Eye (tissue), 1 donor: ENCODE data around the gene HES4.
"Not testable (repeated sequence)": the region's sequence is repeated elsewhere in the genome, so short reads cannot be mapped to it uniquely, and the experiment has no call there.

Experiments
- DNase-seq: peaks from one replicate; pipeline ENCODE4 v3.0.0-alpha.2; 2015

HES4 gene

DNA sequence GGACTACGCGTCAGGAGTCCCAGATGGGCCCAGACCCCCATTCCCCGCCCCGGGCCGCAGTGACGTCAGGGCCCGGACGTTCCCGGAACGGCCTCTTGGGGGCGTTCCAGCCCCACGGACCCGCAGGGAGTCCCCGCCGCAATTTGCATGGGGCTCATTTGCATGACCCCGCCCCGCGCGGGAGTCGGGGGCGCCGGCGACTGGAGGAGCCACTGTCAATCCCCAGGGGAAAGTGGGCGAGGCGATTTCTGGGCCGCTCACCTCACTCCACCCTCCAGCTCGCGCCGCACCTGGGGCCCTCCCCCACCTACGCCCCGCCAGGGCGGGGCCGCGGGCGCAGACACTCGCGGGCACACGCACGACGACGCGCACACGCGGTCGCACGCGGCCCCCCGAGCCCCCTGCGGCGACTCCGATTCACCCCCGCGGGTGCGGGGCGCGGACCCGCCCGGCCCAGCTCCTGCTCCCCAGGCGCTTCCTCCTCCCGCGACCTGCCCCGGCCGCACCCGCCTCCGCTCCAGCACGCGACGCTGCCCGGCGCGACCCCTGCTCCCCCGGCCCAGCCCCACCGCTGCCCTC, 33.2 kb upstream of the HES4 start:
- peak; percentile 97 for DNase-seq

DNA sequence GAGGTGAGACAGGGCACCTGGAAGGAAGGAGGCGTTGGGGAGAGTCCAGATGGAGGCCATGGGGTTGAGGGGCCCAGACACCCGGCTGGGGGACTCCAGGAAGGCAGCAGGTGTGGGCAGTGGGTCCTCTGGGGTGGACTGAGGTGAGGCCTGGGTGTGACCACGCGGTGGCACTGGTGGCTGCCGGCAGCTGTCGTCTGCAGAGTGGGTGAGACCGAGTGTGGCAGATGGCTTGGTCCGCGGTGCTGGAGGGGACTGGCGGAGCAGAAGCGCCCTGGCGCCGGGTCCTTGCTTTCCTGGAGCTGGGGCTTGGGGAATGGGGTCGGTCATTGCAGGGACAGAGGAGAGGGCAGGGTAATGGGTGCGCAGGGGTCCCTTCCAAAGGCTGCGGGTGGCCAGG, 32.5 kb upstream of the HES4 start:
- DNase-seq, result peak; percentile 79

DNA sequence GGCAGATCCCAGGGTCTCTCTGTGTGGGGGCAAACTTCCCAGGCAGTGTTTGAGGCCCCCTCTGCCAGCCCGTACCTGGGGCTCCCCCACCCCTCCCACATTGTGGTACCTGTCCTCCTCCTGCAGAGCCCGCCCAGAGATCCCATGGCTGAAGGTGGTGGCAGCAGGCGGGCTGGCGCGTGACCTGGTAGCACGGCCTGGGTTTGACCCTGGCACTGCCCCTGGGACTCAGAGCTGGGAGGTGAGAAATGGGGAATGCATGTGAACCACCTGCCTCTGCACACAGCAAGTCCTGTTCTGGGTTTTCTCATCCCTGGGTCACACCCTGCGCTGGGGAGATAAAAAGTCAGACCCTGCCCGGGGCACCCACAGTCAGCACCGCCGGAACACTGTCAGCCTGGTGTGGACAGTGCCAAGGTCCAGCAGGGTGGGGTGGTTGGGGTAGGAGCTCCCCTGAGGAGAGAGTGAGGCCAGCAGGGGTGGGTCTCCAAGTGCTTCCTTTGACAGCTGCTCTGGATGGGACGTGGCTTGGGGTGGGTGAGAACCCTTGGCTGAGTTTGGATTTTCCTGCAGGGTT, 31.9 kb upstream of the HES4 start:
- no peak for DNase-seq

DNA sequence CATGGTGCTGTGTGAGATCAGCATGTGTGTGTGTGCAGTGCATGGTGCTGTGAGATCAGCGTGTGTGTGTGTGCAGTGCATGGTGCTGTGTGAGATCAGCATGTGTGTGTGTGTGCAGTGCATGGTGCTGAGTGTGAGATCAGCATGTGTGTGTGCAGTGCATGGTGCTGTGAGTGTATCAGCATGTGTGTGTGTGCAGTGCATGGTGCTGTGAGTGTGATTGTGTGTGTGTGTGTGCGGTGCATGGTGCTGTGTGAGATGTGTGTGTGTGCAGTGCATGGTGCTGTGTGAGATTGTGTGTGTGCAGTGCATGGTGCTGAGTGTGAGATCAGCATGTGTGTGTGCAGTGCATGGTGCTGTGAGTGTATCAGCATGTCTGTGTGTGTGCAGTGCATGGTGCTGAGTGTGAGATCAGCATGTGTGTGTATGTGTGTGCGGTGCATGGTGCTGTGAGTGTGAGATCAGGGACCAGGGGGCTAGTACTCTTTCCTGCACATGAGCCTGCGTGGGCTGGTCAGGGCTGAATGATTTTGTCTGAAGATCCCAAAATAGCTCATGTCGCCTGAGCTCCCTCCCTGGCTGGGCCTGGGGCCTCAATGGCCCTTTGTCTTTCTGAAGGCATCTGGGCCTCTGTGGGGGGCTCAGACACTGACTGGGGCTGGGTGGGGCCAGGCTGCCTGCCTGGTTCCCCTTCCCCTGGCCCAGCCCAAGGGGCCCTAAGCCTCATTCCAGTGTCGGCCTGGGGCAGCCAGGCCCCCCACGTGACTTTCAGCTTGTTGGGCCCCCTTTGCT, 31.2 kb upstream of the HES4 start:
- peak; percentile 43 for DNase-seq

- no peak for DNase-seq
Observed at GRCh38 chr1:1027791-1028190, 27.9 kb upstream of the HES4 start.

DNA sequence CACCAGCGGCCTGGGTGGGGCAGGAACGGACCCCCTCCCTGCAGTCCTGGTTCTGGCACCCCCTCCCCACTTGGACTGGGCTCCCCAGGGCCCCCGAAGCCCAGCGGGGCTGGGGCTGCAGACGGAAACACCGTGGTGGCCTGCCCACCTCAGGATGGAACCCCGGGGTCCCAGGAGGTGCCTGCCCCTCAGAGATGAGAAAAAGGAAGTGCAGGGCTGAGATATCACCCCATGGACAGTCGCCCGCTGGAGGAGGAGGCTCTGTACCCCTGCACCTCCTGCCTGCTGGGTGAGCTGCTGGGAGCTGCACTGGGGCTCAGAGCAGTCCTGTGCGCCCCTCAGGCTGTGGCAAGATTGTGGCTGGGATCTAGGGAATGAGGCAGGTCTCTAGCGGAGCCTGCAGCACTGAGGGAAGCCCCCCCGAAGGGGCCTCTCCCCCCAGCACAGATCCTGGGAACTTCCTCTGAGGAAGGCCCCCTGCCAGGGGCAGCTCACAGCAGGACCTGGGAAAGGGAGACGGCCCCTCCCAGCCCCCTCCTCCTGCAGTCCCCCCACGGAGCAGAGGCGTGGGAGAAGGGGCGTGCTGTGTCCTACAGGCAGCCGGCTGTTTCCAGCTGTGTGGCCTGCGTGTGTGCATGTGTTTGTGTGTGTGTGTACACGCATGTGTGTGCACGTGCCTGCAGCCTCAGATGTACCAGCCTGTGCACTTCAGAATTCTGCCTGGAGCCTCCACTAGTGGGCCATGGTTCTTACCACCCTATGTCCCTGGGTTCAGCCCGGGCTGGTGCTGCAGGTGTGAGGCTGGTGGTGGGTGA, 26.9 kb upstream of the HES4 start:
- DNase-seq, result no peak

GRCh38 chr1:1025730-1026129, 25.8 kb upstream of the HES4 start:
- no peak for DNase-seq

DNA sequence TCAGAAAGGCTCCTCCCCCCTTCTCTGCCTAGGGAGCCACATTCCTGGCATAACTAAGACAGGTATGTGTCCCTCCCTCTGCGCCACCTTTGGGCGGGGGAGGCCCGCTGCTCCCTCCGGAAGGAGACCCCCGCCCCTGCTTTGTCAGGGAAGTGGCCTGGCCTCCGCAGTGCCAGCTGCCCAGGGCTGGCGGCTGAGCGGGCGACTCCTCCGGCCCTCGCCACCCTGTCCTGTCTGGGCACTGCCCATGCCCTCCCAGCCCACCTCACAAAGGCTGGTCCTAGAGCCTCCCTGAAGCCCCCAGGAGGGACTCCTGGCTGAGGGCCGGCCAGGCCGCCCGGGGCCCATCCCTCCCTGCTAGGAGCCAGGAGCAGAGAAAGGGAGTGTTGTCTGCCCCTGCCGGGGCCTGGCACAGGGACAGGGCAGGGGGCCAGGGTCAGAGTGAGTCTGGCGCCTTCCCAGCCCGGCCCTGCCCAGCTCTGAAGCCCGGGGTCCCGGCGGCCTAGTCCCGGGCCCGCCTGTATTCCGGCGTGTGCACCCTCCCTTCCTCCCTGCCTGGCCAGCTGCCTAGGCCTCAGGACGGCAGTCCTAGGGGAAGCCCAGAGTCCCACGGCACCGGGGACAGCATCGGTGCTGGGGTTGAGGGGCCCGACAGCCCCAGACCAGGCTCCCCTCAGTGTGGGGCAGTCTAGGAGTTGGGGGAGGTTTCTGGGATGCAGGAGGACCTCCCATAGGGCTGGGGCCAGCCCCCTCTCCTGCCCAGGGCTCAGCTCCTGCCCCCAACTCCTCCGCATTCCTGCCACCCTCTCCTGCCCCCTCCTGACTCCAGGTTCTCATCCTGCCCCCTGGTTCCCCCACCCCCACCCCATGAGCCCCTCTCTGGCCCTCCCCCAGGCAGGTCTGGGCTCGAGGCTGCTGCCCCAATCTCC, 25.1 kb upstream of the HES4 start:
- DNase-seq, result no peak

DNA sequence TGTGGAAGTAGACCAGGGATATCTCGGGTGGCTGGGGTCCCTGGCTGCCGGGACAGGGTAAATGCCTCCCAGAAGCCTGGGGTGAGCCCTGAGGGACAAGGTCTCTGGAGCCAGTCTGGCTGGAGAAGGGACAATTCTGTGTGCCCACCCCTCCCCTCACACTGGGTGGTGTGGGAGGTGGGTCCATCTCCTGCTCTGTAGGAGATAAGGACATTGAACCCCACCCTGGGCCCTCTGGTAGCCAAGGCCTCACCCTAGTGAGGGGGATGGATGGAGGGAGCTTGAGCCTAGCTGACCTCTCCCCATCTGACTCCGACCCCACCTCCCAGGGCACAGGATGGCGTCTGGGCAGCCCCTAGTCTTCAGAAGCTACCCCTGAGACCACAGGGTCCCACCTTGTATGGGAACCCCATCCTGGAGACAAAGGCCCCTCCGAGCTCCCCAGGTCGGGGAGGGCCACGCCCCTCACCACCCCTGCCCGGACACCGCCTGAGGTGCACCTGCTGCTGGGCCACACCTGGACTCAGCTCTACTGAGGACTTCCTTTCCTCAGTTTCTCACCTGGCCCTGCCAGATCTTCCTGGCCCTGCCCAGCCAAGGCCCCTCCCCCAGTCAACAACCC, 24.4 kb upstream of the HES4 start:
- DNase-seq, result no peak

DNA sequence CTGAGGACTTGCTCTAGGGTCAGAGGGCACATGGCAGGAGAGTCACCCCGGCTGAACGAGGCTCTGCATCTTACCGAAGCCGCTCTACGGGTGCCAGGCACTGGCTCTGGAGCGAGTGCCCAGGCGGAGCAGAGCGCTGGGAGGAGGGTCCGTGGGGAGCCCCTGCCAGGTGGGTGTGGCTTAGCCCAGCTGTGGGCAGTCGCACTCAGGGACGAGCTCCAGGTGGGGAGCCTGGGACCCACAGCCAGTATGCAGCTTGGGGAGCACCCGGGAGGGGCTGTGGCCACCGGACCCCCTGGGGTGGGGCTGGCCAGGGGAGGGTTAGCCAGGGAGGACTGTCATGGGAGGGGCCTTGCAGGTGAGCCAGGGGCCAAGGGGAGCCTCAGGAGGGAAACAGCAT, 23.8 kb upstream of the HES4 start:
- DNase-seq, result no peak

DNA sequence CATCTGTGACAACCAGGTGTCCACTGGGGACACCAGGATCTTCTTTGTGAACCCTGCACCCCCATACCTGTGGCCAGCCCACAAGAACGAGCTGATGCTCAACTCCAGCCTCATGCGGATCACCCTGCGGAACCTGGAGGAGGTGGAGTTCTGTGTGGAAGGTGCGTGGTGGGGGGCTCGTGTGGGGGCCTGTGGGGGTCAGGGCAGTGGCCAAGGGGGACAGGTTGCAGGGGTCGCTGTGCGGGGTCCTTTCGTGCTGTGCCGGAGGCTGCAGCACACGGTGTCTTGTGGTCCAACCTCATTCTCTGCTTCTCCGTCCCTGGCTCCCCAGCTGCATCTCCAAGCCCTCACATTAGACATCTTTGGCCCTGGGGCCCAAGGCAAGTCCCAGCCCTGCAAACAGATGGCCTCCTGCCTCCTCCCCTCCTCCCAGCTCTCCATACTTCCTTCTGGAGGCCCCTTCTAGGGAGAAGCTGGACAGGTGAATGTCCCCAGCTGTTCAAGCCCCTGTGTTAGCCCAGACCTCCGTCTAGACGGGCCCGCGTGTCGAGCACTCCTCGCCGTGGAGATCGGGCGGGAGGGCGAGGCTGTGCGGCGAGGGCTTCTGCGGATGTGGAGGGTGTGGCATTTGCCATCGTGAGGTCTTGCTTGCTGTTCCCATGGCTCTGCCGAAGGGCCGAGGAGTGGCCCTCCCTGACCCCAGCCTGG, 22.6 kb upstream of the HES4 start:
- no peak for DNase-seq

GRCh38 chr1:1021920-1022259, 22.0 kb upstream of the HES4 start:
- DNase-seq, result no peak

- peak; percentile 62 for DNase-seq
Observed at GRCh38 chr1:1021010-1021919, 21.4 kb upstream of the HES4 start.

- no peak for DNase-seq
Observed at GRCh38 chr1:1020415-1021009, 20.6 kb upstream of the HES4 start.

DNA sequence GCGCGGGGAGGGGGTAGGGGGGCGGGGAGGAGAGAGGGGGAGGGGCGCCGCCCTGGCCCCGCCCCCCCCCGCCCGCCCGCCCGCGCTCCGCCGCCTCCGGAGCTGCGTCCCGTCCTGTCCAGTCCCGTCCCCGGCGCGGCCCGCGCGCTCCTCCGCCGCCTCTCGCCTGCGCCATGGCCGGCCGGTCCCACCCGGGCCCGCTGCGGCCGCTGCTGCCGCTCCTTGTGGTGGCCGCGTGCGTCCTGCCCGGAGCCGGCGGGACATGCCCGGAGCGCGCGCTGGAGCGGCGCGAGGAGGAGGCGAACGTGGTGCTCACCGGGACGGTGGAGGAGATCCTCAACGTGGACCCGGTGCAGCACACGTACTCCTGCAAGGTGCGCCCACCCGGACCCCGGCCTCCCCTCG, 20.1 kb upstream of the HES4 start, which contains the start of gene AGRN:
Gene AGRN (plus strand): TSS at position 121 of the 405 bp plus-strand sequence. CDS start 53 bp downstream, at position 174.
- no peak for DNase-seq

- DNase-seq, result peak; percentile 92
Observed at GRCh38 chr1:1019122-1019999, 19.5 kb upstream of the HES4 start.

DNA sequence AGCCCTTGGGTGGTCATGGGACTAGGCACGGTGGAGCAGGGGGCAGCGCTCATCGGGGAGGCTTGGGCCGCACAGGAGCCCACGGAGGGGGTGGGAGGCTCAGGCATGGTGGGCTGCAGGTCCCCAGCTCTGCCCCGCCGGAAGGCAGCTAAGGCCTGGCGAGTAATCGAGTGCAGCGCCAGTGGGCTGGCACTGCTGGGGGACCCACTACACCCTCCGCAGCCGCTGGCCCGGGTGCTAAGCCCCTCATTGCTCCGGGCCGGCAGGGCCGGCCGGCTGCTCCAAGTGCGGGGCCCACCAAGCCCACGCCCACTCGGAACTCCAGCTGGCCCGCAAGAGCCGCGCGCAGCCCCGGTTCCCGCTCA, 18.4 kb upstream of the HES4 start:
- DNase-seq, result not testable (repeated sequence)
